Activated T-cell treated with anti-CD3 and anti-CD28 coated beads, Interleukin-2, amount 50 U/mL, for 48 hours (primary cell): ENCODE data around the gene UNC119.
"Not testable (repeated sequence)": the region's sequence is repeated elsewhere in the genome, so short reads cannot be mapped to it uniquely, and the experiment has no call there.

ENCODE experiments used
- DNase-seq, 2 experiments: peaks; one replicate each; pipeline ENCODE4 v3.0.0-alpha.2; 2020

UNC119 gene

DNA sequence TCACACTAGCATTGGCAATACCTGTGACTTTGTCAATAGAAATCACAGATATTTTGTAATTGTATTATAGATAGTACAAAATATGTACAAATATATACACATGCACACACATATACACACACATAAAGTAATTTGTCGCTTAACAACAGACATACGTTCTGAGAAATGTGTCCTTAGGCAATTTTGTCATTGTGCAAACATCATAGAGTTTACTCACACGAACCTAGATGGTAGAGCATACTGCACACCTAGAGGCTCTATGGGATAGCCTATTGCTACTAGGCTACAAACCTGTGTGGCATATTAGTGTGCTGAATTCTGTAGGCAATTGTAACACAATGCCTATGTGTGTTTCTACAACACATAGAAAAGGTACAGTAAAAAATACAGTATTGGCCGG, 11.0 kb downstream of the UNC119 start:
- DNase-seq: no peak

DNA sequence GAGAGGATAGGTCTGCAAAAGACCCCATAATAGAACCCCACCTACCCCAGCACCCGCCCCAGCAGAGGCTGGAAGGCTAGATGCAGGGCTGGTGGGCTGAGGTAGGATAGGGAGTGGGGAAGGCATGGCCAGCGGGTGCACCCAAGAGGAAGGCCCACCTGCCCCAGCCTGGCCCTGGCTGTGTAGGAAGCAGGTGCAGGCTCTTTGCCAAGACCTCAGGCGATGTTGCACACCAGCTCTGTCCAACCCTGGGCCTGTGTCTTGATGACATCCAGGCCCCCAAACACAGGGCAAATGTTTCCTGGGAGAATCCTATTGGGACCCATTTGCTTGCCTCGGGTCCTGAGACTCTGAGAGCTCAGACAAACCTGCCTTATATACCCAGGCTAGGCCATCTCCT, 12.2 kb downstream of the UNC119 start:
- DNase-seq: no peak

DNA sequence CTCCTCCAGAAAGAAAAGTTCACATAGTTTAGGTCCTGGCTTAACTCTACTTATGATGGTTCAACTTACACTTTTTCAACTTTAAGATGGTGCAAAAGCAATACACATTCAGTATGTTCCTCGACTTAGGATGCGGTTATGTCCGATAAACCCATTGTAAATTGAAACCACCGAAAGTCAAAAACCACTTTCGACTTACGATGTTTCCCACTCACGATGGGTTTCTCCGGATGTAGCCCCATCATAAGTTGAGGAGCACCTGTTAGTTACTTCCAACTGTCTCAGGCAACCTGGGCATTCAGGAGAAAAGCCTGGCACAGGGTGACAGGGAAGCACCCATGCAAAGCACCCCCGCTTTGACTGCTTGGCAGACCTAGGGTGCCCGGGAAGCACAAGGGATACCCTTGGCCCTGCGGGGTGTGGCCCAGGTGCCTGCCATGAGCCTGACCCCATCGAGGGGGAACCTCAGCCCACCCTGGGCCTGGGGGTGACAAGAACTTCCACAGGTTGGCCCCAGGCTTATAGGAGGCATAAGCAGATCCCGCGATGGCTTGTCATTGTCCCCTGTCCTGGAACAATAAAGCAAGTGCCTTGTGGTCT, 14.0 kb downstream of the UNC119 start:
- DNase-seq: no peak

DNA sequence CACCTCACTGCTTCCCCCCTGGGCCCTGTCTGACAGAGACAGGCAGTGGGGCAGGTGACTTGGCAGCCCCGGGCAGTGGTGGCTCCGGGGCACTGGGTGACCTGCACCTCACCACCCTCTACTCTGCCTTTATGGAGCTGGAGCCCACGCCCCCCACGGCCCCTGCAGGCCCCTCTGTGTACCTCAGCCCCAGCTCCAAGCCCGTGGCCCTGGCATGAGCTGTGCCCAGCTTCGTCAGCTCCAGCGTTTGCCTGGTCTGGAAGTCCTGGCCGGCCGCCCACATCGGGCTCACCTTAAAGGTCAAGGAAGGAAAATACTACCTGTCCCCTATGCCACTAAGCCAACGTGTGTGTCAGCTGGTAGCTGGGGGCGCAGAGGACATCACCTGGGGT, 15.2 kb downstream of the UNC119 start:
- no peak for DNase-seq

DNA sequence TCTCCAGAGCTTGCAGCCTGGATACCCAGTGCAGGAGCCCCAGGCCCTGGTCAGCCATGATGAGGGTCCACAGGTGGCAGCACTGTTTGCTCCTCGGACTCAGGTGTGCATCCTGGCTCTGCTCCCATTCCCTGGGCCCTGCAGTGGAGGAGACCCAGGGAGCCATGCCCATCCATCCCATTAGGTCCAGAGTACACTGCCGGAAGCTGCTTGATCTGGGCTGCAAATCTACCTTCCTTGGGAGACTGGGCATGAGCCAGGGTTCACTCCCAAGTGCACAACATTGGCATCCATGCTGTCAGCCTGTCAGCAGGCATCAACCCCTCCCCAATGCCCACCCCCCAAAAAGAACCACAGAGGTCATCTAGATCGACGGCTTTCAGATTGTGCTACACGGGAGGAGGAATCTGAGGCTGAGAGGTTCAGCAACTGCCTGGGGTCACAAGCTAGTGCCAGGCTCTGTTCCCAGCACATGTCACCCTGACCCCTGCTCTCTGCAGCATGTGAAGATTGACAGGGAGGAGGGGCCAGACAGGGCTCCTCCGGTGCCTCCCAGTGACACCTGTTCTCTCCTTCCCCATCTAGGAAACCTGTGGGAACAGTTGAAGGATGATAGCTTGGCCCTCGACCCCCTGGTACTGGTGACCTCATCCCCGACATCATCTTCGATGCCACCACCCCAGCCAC, 15.7 kb downstream of the UNC119 start:
- DNase-seq: no peak

DNA sequence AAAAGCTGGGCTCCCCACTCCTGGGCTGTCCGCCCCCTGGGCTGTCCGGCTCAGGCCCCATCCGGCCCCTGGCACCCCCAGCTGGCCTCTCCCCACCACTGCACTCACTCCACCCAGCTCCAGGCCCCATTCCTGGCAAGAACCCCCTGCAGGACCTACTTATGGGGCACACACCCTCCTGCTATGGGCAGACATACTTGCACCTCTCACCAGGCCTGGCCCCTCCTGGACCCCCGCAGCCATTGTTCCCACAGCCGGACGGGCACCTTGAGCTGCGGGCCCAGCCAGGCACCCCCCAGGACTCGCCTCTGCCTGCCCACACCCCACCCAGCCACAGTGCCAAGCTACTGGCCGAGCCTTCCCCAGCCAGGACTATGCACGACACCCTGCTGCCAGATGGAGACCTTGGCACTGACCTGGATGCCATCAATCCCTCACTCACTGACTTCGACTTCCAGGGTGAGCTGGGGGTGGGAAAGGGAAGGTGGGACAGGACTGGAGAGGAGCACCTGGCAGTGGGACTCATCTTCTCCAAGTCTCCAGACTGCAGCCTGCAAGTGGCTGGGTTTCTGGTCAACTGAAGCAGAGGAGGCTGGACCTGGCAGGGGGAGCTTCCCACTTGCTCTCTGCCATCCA, 17.6 kb downstream of the UNC119 start:
- no peak for DNase-seq

DNA sequence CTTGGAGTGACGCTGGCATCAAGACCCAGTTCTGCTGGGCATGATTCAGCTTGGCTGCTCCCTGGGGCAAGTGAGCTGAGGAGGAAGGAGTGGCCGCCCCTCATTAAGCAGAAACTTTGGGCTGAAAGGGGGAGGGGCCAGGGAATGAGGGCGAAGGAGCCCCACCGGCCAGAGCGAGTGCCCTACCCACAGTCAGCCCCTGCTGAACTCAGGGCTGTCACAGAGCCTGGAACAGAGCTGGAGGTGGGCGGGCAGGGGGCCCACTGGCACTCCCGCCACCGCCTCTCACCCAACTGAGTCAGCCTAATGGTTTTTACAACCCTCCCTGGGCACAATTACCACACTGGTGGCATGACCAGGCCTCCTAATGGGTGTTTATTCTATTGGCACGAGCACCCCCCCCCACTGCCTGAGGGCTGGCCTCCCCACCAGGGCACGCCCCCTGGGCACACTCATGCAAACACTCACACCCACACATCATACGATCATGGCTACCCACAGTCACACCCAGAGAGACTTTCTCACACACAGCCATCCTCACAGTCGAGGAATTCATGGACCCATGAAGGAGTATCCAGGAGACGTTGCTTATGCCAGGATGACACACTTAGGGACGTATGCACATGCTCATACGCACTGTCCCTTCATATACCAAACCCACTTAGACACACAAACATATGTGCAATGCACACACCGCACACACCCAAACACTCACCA, 19.2 kb downstream of the UNC119 start:
- DNase-seq: no peak

DNA sequence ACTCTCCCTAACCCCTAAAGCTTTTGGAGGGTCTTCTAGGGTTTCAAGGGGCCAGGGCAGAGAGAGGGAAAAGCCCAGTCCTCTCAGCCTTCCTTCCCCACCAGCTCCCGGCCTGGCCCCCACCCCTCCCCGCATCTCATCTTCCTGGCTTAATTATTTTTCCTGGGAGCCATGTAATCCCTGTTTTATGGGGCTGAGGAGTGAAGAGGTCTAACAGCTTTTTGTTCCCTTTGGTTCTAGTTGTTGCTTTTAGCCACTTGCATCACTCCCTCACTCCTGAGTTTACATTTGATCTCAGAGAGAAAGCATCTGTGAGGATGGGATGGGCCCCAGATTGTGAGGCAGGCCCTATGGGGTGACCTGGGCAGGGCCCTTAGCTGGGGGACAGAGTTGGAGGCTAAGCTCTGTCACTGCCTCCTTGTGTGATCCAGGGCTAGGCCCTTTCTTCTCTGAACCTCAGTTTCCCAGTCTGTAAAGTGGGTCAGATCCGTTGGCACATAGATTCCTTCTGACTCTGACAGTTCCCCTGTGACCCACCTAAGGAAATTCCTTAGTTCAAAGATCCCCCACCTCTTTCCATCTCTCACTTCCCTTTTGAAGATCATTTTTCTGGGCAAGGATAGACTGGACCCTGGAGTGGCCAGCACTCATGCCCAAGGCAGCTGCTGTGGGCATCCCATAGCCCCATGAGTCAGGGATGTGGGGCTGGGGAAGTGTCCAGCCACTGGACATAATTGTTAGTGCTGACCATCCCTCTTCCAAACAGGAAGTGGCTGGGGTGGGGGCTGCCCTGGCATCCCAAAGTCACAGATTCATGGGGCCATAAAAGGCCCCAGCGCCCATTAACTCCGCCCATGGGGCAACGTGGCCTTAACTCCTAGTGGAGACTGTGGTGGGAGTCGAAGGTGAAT, 20.1 kb downstream of the UNC119 start:
- no peak for DNase-seq

DNA sequence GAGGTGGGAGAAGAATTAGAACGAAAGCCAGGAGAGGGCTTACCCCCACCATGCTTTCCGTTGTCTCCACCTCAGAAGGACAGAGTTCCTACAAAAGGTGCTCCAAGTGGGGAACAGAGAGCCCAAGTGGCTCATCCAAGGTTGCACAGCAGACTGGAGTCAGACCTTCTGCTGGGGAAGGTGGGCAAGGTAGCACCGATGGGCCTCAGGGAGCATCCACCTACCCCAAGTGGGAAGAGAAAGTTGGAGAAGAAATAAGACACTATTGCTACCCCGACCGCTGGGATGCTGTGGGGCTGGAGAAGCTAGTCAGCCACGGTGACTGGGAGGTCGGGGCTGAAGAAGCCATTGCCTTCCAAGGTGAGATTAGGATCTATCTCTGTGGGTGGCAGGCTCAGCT, 21.5 kb downstream of the UNC119 start:
- no peak for DNase-seq

DNA sequence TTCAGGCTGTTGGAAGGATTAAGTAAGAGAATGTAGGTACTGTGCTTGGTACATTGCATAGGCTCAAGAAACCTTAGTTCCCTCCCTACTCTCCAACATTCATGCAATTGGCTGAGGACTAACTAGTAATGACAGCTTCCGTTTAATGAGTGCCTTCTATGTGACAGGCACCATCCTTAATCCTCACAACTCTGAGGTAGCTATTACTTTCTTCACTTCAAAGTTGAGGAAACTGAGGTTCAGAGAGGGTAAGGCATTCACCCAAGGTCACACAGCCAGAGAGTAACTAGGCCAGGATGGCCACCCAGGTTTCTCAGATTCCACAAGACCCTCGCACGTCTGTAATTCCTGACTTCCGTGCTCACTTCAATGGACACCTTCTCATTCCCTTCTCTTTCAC, 22.2 kb downstream of the UNC119 start:
- no peak for DNase-seq

DNA sequence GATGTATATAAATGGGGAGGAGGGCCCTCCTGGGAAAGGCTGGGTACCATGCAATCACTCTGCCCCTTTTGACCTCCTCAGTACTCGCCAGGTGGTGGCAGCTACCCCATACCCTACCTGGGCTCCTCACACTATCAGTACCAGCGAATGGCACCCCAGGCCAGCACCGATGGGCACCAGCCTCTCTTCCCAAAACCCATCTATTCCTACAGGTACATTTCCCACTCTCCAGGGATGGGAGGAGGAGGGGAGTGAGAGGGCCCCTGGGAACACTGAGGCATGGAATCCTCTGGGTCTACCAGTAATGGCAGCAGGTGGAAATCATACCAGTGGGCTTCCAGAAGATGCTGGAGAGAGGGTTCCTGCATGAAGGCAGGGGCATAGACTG, 23.4 kb downstream of the UNC119 start:
- no peak for DNase-seq

DNA sequence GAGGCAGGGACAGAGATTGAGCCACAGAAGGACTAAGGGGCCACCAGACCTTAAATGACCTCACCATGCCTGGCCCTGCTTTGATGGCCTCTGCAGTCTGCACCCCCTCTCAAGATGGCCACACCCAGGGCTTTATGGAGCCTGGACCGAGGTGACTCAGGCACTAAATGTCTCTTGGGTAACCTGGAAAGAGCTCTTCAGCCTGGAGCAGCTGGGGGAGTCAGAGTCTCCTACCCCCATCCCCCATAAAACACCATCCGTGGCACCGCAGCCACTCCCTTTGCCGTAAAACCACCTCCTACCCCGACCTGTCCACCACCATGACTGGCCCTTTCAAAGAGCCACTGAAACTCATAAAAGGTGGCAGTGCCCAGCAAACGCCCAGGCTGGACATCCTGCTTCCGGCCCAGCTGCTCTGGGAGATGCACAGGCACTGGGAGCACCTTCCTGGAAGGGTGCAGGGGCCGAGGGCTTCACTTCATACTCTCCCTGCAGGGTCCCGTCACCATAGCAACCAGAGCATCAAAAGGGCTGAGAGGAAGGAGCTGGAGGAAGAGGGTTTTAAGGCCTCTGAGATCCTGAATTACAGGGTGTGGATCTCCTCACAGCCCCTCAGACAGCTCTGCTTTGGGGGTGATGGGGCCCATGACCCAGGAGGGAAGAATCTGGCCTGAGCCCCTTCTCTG, 24.0 kb downstream of the UNC119 start:
- DNase-seq: no peak

DNA sequence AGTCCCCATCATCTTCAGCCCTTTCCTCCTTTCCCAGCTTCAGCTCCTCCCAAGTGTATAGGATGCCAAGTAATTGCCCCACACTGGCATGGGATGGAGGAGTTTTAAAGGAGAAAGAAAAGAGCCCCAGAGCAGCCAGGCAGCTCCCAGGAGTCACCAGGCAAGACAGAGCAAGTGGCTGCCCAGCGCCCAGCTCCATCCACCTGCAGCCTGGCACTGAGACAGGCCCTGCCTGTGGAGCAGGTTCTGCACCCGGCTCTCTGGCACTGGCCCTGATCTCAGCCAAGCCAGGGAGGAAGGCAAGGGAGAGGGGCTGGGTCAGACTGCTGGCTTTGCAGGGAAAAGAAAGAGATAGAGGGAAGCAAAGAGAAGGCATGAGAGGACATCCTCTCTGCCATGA, 24.6 kb downstream of the UNC119 start:
- DNase-seq: no peak

DNA sequence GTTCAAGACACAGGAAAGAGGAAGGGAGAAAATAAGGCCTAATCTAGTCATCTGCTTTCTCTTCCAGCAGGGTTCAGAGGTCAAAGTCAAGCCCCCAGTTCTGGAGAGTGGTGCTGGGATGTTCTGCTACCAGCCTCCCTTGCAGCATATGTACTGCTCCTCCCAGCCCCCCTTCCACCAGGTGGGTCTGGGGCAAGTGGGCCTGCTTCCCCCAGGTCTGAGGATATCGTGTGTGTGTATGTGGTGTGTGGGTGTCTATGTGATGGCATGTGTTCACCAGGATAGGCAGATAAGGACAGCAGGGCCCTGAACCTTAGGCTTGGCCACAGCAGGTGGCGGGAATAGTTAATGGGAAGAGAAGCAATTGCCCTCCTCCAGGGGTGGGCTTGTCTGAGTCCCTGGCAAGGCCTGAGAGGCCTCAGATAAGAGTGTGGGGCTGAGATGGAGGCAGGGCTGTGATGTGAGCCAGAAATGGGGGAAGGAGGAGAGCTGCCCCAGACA, 25.2 kb downstream of the UNC119 start:
- no peak for DNase-seq

DNA sequence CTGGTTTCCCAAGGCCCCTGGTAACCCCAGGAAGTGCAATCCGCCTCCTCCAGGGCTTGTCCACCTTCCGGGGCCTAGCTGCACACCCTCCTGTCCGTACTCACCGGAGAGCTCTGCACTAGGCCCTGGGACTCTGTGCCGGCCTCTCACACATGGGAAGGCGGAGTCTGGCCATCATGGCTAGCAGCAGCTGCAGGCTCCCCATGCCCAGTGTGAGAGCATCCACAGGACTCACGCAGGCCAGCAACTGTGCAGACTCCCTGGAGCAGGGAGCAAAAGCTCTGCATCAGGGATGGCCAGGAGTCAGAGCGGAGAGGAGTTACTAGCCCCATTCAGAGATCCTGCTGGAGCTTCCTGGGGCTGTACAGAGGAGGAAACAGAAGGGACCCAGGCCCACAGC, 26.0 kb downstream of the UNC119 start:
- no peak for DNase-seq

DNA sequence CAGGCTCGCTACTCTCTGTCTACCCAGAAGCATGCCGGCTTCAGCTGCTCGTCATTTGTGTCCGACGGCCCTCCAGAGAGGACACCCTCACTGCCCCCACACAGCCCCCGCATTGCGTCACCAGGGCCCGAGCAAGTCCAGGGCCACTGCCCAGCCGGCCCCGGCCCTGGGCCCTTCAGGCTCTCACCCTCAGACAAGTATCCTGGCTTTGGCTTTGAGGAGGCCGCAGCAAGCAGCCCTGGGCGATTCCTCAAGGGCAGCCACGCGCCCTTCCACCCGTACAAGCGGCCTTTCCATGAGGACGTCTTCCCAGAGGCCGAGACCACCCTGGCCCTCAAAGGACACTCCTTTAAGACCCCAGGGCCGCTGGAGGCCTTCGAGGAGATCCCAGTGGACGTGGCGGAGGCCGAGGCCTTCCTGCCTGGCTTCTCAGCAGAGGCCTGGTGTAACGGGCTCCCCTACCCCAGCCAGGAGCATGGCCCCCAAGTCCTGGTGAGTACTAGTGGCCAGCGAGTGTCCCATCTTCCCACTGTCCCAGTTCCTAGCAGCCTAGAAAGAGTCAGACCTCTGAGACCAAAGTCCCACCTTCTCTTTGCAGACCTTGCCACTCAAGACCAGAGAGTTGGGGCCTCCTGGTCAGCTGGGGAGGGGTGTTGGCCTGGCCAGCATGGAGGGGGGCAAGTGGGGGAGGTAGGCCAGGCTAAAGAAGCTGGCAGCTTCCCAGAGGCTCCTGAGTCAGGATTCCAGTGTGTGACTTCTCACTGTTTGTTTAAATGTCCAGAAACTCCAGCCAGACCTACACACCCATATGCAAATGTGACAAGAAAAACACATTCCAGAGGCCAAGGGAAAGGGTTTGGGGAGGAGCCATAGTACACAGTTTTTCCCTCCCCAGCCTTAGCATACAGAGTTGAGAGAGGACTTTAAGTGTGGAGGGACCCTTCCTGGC, 27.7 kb downstream of the UNC119 start:
- DNase-seq: no peak

DNA sequence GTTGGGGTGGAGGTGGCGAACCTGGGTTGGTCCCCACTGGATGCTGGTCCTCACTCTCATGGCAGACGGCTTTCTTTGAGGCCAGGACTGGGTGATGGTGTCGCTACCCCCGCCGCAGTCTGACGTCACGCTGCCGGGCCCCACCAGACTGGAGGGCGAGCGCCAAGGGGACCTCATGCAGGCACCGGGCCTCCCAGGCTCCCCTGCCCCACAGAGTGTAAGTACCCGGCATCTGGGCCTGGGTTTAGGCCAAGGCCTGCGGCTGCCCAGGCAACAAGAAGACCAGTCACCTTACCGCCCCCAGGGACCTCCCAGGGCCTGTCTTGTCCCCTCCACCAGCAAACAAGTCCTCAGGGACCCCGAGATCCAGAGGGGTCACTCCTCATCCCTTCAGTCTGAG, 28.5 kb downstream of the UNC119 start:
- DNase-seq: no peak

DNA sequence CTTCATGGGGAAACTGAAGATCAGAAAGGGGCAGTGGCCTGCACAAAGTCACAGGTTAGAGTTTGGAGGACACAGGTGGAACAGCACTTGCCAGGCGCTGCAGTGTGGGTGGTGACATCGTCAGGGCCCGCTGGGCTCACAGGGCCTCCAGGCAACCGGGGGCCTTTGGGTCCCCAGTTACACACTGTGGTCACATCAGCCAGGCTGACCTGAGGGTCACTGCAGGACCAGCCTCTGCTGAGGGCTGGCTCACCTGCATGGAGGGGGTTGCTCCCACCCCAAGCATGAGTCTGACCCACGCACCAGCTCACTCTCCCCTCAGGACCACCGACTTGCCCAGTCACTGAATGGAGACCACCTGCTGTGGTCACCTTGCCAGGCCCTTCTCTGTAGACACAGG, 29.2 kb downstream of the UNC119 start:
- DNase-seq: no peak

DNA sequence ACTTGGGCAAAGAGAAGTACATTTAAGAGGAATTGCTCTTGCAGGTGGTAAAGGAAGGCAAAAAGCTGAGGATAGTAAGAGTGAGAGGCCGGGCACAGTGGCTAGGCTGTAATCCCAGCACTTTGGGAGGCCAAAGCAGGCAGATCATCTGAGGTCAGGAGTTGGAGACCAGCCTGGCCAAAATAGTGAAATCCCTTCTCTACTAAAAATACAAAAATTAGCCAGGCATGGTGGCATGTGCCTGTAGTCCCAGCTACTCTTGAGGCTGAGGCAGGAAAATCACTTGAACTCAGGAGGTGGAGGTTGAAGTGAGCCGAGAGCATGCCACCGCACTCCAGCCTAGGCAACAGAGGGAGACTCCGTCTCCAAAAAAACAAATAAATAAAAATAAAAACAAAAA, 30.1 kb downstream of the UNC119 start:
- DNase-seq: not testable (repeated sequence)

DNA sequence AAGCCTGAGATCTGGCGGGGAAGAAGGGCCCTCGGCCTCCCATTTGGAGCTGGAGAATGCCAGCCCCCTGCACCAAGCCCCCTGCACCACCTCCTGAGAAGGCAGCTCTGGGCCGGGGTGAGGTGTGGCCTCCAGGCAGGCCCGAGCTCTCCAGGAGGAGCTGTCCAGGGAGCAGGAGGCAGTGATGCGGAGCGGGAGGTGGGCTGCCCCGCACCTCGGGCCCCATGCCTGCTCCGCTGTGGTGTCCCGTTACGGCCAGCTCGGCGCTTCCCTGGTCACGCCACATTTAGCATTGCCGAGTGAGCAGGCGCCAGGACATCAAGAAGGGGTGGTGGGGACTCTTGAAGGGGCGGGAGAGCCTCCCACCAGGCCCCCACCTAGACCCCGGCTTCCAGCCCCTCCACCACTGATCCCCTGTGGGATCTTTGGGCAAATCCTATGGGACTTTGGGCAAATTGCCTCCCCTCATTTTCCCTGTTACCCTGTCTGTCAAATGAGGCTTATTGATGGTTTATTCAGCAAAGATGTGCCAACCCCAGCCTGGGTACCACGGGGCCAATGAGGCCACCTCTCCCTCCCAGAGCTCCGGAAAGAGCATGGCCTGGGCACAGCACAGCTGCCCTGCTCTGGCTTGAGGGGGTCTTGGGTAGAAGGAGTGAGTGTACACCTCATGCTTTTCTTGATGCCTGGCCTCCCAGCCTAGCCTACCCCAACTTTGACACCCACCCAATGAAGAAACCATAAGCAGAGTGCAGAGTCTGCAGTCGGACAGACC, 30.9 kb downstream of the UNC119 start:
- no peak for DNase-seq
